ENCODE measurements around the gene KCTD3. TPM values are rescaled to one million over a fixed set of nuclear protein-coding genes. Genes with fewer than 3 reads are reported as not detected.

The KCTD3 gene
- total and polyA plus RNA-seq, 2 of the 13 experiments (the other 11 are each of a cell fraction or from before 2014, with no cell fraction given) = 49.8 to 68.1 TPM

GRCh38 chr1:215601276-215601675 lies 34.2 kb downstream of the KCTD3 start (continued):
- TF ChIP-seq AHDC1 (CRISPR knock-in tag; IDR thresholded peaks at IDR 0.05; ENCODE audit: borderline replicate concordance) (no peak), HCFC1 (IDR thresholded peaks at IDR 0.05; ENCODE audit: low read depth, low read length) (no peak), ARID2 (CRISPR knock-in tag; IDR thresholded peaks at IDR 0.05; ENCODE audit: borderline replicate concordance) (no peak), ZNF280B (CRISPR knock-in tag; IDR thresholded peaks at IDR 0.05; ENCODE audit: borderline replicate concordance) (no peak), HMGXB4 (CRISPR knock-in tag; IDR thresholded peaks at IDR 0.05; ENCODE audit: borderline replicate concordance in 1 of 2, low read depth in 1 of 2) (no peak), ZFP91 (CRISPR knock-in tag; IDR thresholded peaks at IDR 0.05; ENCODE audit: borderline replicate concordance) (no peak)

All from HepG2 (cell line).